WTC11 (cell line): Measurements from ENCODE around the gene CCDC61. TPM values are rescaled to one million over a fixed set of nuclear protein-coding genes. Genes with fewer than 3 reads are reported as not detected.

ENCODE experiments used
- ATAC-seq: fragments of 200-7000 bp; cut with Tn5 transposase; 2 replicates; pipeline ENCODE4 v1.10.0; 2021; ENCODE audit warnings: mild to moderate bottlenecking, moderate library complexity
- CTCF ChIA-PET: fragments of 300-600 bp; sonication (Branson Sonifier 250); formaldehyde crosslinking; loops from one replicate; lab custom pipeline; 2021; ENCODE audit warnings: antibody characterized with exemption; lab: Charles Lee
- POLR2A ChIA-PET: fragments of 350-600 bp; sonication (Branson Sonifier 250); formaldehyde crosslinking; loops from one replicate; lab custom pipeline; 2021; ENCODE audit warnings: antibody characterized with exemption; lab: Charles Lee
- DNase-seq: peaks from one replicate; pipeline ENCODE4 v3.0.0; 2021; ENCODE audit warnings: low spot score
- H3K27ac Mint-ChIP-seq: 2 replicates; pipeline ENCODE4 v1.8.0; 2021; ENCODE audit warnings: mixed read lengths
- H3K27me3 Mint-ChIP-seq: 2 replicates; pipeline ENCODE4 v1.8.0; 2021; ENCODE audit warnings: low read depth, mild to moderate bottlenecking, moderate library complexity, mixed read lengths
- H3K36me3 Mint-ChIP-seq: 2 replicates; pipeline ENCODE4 v1.8.0; 2021; ENCODE audit warnings: mixed read lengths
- H3K4me1 Mint-ChIP-seq: 2 replicates; pipeline ENCODE4 v1.8.0; 2022; ENCODE audit warnings: mixed read lengths
- H3K4me3 Mint-ChIP-seq: 2 replicates; pipeline ENCODE4 v1.8.0; 2021; ENCODE audit warnings: mild to moderate bottlenecking, moderate library complexity, mixed read lengths
- H3K9me3 Mint-ChIP-seq: 2 replicates; pipeline ENCODE4 v1.8.0; 2021; ENCODE audit warnings: mixed read lengths
- CREB1 ChIP-seq: sonication (generic); formaldehyde crosslinking; IDR thresholded peaks from 2 replicates; pipeline ENCODE4 v1.8.0; 2023; ENCODE audit warnings: mild to moderate bottlenecking, missing genetic modification reagents
- EMX1 ChIP-seq: fragments of 250-450 bp; sonication (Bioruptor Pico); IDR thresholded peaks from 2 replicates; pipeline ENCODE4 v1.8.0; 2021; ENCODE audit warnings: mild to moderate bottlenecking
- ERG ChIP-seq: fragments of 250-450 bp; sonication (Bioruptor Pico); IDR thresholded peaks from 2 replicates; pipeline ENCODE4 v1.8.0; 2021; ENCODE audit warnings: mild to moderate bottlenecking
- GABPB1 ChIP-seq: sonication (generic); formaldehyde crosslinking; IDR thresholded peaks from 2 replicates; pipeline ENCODE4 v1.8.1; 2023; ENCODE audit warnings: mild to moderate bottlenecking, missing genetic modification reagents
- HMGA2 ChIP-seq: fragments of 250-450 bp; sonication (Bioruptor Pico); IDR thresholded peaks from 2 replicates; pipeline ENCODE4 v1.4.0; 2021; ENCODE audit warnings: mild to moderate bottlenecking, moderate library complexity
- HMGXB4 ChIP-seq: sonication (generic); formaldehyde crosslinking; IDR thresholded peaks from 2 replicates; pipeline ENCODE4 v1.8.1; 2023; ENCODE audit warnings: mild to moderate bottlenecking, moderate library complexity, missing genetic modification reagents
- KAT7 ChIP-seq: sonication (generic); formaldehyde crosslinking; IDR thresholded peaks from 2 replicates; pipeline ENCODE4 v1.8.1; 2023; ENCODE audit warnings: missing genetic modification reagents, mild to moderate bottlenecking, borderline replicate concordance
- NR1H2 ChIP-seq: sonication (generic); formaldehyde crosslinking; IDR thresholded peaks from 2 replicates; pipeline ENCODE4 v1.9.0; 2021; ENCODE audit warnings: mild to moderate bottlenecking, moderate library complexity, missing genetic modification reagents
- NR2C2 ChIP-seq: sonication (generic); formaldehyde crosslinking; IDR thresholded peaks from 2 replicates; pipeline ENCODE4 v1.8.0; 2022; ENCODE audit warnings: mild to moderate bottlenecking, missing genetic modification reagents
- PREB ChIP-seq: sonication (generic); formaldehyde crosslinking; IDR thresholded peaks from 2 replicates; pipeline ENCODE4 v1.8.1; 2022; ENCODE audit warnings: mild to moderate bottlenecking, missing genetic modification reagents, moderate library complexity, borderline replicate concordance
- SOX15 ChIP-seq: fragments of 250-450 bp; sonication (Bioruptor Pico); IDR thresholded peaks from 2 replicates; pipeline ENCODE4 v1.9.0; 2021; ENCODE audit warnings: mild to moderate bottlenecking
- TCF7 ChIP-seq: sonication (generic); formaldehyde crosslinking; IDR thresholded peaks from 2 replicates; pipeline ENCODE4 v1.8.0; 2022; ENCODE audit warnings: mild to moderate bottlenecking, low read depth, missing genetic modification reagents, moderate library complexity
- USF2 ChIP-seq: sonication (generic); formaldehyde crosslinking; IDR thresholded peaks from 2 replicates; pipeline ENCODE4 v1.8.1; 2023; ENCODE audit warnings: mild to moderate bottlenecking, missing genetic modification reagents, moderate library complexity
- ZNF396 ChIP-seq: fragments of 250-450 bp; sonication (Bioruptor Pico); IDR thresholded peaks from 2 replicates; pipeline ENCODE4 v1.8.0; 2021; ENCODE audit warnings: mild to moderate bottlenecking, moderate library complexity, borderline replicate concordance
- ZNF423 ChIP-seq: fragments of 250-450 bp; sonication (Bioruptor Pico); IDR thresholded peaks from 2 replicates; pipeline ENCODE4 v2.1.2; 2022; ENCODE audit warnings: mild to moderate bottlenecking, moderate library complexity
- ZNF425 ChIP-seq: fragments of 250-450 bp; sonication (Bioruptor Pico); conservative IDR thresholded peaks from 2 replicates; pipeline ENCODE4 v1.9.0; 2021; ENCODE audit warnings: mild to moderate bottlenecking
- total RNA-seq: library from RNA; stranded (reverse); gene quantifications from 3 replicates; pipeline ENCODE4 v1.2.3, GENCODE V29; 2021
- TF ChIP-seq, protein P1 (sequence below): sonication (generic); formaldehyde crosslinking; IDR thresholded peaks from 2 replicates; pipeline ENCODE4 v1.8.0; 2022; ENCODE audit warnings: mild to moderate bottlenecking, missing genetic modification reagents
- TF ChIP-seq, protein P2 (sequence below): sonication (generic); formaldehyde crosslinking; IDR thresholded peaks from 2 replicates; pipeline ENCODE4 v1.8.0; 2023; ENCODE audit warnings: mild to moderate bottlenecking, missing genetic modification reagents
- TF ChIP-seq, protein P3 (sequence below): sonication (generic); formaldehyde crosslinking; IDR thresholded peaks from 2 replicates; pipeline ENCODE4 v1.8.1; 2022; ENCODE audit warnings: mild to moderate bottlenecking, moderate library complexity, missing genetic modification reagents

The CCDC61 gene
- total RNA-seq, 1 experiment from 2014 or later = 33.7 TPM

DNA sequence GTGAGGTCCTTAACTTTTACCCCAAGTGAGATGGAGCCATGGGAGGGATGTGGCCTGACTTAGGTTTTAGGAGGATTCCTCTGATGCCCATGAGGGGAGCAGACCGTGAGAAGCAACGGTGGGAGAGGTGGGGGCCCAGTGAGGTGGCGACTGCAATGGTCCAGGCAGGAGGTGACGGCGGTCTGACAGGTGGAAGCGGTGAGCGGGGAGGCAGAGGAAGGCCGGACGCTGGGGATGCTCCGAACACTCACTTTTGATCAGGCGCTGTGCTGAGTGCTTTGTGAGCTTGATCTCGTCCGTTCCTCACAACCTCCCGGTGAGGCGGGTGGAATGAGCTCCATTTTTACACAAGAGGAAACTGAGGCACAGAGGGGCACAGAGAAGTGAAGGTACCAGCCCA, 33.2 kb upstream of the CCDC61 start (continued):
- TF ChIP-seq CREB1 (CRISPR knock-in tag) (no peak), HMGXB4 (no peak), GABPB1 (no peak)
- TF ChIP-seq, protein P1, sequence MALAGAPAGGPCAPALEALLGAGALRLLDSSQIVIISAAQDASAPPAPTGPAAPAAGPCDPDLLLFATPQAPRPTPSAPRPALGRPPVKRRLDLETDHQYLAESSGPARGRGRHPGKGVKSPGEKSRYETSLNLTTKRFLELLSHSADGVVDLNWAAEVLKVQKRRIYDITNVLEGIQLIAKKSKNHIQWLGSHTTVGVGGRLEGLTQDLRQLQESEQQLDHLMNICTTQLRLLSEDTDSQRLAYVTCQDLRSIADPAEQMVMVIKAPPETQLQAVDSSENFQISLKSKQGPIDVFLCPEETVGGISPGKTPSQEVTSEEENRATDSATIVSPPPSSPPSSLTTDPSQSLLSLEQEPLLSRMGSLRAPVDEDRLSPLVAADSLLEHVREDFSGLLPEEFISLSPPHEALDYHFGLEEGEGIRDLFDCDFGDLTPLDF (CRISPR knock-in tag) = no peak
- TF ChIP-seq, protein P2, sequence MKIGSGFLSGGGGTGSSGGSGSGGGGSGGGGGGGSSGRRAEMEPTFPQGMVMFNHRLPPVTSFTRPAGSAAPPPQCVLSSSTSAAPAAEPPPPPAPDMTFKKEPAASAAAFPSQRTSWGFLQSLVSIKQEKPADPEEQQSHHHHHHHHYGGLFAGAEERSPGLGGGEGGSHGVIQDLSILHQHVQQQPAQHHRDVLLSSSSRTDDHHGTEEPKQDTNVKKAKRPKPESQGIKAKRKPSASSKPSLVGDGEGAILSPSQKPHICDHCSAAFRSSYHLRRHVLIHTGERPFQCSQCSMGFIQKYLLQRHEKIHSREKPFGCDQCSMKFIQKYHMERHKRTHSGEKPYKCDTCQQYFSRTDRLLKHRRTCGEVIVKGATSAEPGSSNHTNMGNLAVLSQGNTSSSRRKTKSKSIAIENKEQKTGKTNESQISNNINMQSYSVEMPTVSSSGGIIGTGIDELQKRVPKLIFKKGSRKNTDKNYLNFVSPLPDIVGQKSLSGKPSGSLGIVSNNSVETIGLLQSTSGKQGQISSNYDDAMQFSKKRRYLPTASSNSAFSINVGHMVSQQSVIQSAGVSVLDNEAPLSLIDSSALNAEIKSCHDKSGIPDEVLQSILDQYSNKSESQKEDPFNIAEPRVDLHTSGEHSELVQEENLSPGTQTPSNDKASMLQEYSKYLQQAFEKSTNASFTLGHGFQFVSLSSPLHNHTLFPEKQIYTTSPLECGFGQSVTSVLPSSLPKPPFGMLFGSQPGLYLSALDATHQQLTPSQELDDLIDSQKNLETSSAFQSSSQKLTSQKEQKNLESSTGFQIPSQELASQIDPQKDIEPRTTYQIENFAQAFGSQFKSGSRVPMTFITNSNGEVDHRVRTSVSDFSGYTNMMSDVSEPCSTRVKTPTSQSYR (CRISPR knock-in tag) = no peak

- Mint-ChIP-seq H3K4me3 (no peak overlapping the region), H3K9me3 (no peaks in the 10 kb centered on the region), H3K36me3 (no peaks in the 10 kb centered on the region), H3K27ac (0 out of 2 replicates have a peak overlapping the region, but pooled peaks have one; percentile 26), H3K4me1 (peaks cover 19% of the 10 kb centered on the region), H3K27me3 (peaks cover 79% of the 10 kb centered on the region)
- CTCF ChIA-PET = interaction anchor here (0.8 kb wide), 1 partner anchor 34 kb away, joined by 3 read pairs; no protein-coding TSS in a partner anchor
- TF ChIP-seq USF2 (CRISPR knock-in tag) = peak; percentile 58
- no peak for TF ChIP-seq TCF7
- 0 out of 2 replicates have a peak, but pooled peaks have one; percentile 28 for ATAC-seq
- DNase-seq = no peak
- POLR2A ChIA-PET = no interaction called here
Observed at GRCh38 chr19:45967246-45967645, 28.0 kb upstream of the CCDC61 start.

GRCh38 chr19:45968626-45969025, 26.6 kb upstream of the CCDC61 start:
- Mint-ChIP-seq H3K36me3 (no peaks in the 10 kb centered on the region), H3K27ac (no peak overlapping the region), H3K9me3 (no peaks in the 10 kb centered on the region), H3K27me3 (peaks cover 72% of the 10 kb centered on the region), H3K4me3 (no peak overlapping the region), H3K4me1 (peaks cover 24% of the 10 kb centered on the region)
- ChIA-PET POLR2A (no interaction called here), CTCF (interaction anchor here (0.6 to 1.2 kb wide), 2 partner anchors 8 to 55 kb away, joined by 3 to 4 read pairs; no protein-coding TSS in a partner anchor)
- ATAC-seq = no peak
- DNase-seq = no peak
- TF ChIP-seq HMGA2 = no peak
- TF ChIP-seq NR2C2 (CRISPR knock-in tag) = no peak
- no peak for TF ChIP-seq ZNF396 (CRISPR knock-in tag)
- no peak for TF ChIP-seq PREB (CRISPR knock-in tag)
- no peak for TF ChIP-seq ZNF425
- TF ChIP-seq, protein P3, sequence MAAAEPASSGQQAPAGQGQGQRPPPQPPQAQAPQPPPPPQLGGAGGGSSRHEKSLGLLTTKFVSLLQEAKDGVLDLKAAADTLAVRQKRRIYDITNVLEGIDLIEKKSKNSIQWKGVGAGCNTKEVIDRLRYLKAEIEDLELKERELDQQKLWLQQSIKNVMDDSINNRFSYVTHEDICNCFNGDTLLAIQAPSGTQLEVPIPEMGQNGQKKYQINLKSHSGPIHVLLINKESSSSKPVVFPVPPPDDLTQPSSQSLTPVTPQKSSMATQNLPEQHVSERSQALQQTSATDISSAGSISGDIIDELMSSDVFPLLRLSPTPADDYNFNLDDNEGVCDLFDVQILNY (CRISPR knock-in tag) = no peak
- TF ChIP-seq KAT7 (CRISPR knock-in tag) = no peak
- no peak for TF ChIP-seq EMX1 (CRISPR knock-in tag)
- no peak for TF ChIP-seq NR1H2 (CRISPR knock-in tag)
- TF ChIP-seq SOX15 (CRISPR knock-in tag) = no peak
- TF ChIP-seq ZNF423 = no peak
- no peak for TF ChIP-seq ERG (CRISPR knock-in tag)
